Left colon (tissue), 2 donors: ENCODE results near the gene PER1. TPM values are rescaled to one million over a fixed set of nuclear protein-coding genes. Genes with fewer than 3 reads are reported as not detected.

Experiments used
- ATAC-seq: fragments of 200-7000 bp; cut with Tn5 transposase; one replicate; pipeline ENCODE4 v1.9.1; 2020; ENCODE audit warnings: mild to moderate bottlenecking, moderate library complexity
- DNase-seq, 2 donors: peaks; one replicate each; pipeline ENCODE4 v3.0.0-alpha.2; 2020
- intact Hi-C, 2 donors: fragments of 100-400 bp; cut with DNase I in 1 of 2; cut with micrococcal nuclease in 1 of 2; formaldehyde crosslinking; loops; one replicate each; pipeline versions ENCODE4 v1.11.2 to v1.14.0; 2022; cut with DNase I, micrococcal nuclease
- total RNA-seq, 2 donors: library from RNA; stranded (reverse); fragmentation: NEBNext Ultra II Directional; extraction: Animal tissue kit (Norgen Biotek cat#: 25700); gene quantifications; one replicate each; pipeline ENCODE4 v1.2.1, GENCODE V29; 2021
- donor health status: DM: no; HTN: no; CAD: no.
- donor health status: DM: yes; HTN: yes; CAD: no.

PER1 gene
- total RNA-seq, 2 donors from 2014 or later: 35.0 to 113 TPM

DNA sequence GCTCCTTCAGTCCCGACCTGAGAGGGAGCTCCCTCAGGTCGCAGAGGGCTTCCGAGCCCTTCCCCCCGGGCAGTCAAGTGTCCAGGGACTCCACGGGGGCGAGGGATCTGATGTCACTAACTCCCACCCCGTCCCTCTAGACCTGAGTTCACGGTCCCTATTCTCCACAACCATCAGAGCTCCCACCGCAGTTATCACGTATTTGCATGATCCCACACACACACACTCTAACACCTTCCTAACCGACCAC, 3.7 kb upstream of the PER1 start:
- intact Hi-C loops: no loop called here
- ATAC-seq (no peak), DNase-seq (no peak)

DNA sequence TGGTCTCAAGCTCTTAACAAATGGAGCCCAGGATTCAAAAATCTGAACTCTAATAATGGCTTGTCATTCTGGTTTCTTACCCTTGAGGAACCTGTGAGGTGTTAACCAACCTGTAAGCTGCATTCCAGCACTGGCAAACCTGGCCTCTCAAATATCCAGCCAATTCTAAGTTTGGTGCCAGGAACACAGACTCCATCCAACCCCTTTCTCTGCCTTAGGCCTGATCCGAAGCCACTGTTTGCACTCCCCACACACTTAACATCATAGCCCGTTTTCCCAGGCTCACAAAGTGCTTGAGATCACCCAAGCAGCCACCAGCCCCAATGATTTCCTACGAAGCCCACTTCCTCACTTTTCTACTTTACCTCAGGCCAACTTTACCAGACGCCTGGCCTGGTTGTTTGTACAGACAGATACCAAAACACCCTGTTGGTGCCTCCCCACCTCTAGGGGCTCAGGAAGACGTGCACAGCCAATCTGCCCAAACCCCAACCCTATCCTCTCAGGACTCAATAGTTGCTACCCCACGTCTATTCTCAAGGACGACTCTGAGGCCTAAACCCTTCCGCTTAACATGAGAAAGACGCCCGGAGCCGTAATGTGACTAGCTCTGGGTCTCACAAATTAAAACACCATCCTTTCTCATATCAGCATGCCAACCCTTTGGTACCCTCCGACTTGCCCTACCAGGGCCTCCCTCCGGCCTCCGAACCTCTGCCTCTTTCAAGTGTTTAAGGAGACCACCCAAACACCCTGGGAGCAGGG, 3.2 kb upstream of the PER1 start:
- ATAC-seq: no peak
- DNase-seq: no peak
- intact Hi-C loops: no loop called here

DNA sequence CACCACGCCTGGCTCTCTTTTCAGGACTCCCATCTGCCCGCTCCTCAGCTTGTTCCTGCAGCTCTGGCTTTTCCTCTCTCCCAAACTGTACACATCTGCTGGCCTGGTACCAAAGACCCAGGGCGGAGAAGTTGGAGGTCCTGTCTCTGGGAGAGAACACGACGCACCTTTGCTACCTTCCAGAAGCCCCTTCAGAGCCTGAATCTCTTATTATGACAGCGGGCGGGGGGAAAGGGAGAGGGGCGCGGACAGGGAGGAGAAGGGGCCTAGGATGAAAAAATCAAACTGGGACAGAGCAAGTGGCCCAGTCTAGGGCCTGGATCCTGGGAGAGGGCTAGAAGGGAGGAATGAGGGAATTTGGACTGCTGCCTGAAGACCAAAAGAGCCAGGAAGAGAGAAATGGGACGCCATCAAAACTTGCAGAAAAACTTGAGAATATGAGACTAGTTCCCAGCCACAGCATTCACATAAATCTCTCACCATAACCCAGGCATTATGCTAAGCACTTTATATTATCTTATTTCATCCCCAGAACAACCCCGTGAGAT, 2.5 kb upstream of the PER1 start:
- no peak for ATAC-seq
- no peak for DNase-seq
- intact Hi-C loops: no loop called here

DNA sequence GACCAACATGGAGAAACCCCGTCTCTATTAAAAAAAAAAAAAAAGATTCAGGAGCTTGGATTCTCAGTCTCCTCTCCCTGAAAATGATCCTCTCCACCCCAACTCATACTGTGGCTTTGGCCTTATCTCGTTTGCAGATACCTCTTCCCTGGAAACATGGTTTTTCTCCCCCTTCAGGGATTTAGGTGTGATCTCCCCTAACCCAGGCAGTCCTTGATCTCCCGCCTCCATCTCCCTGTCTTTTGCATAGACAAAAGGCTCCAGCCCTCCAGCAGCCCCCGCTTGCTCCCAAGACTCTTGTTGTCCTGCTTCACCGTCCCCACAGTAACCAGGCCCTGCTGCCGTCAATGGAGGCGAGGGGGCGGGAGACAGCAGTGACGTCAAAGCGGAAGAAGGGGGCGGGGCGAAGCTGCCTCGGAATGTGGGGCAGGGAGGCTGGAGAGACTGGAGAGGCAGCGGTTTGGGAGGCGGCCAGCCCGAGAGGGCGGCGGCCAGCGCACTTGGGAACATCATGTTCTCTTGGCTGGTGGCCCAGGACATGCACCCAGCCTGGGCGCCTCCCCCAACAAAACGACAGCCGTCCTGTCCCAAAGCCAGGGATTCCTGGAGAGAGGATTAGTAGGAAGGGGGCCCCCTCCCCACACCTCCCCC, 1.9 kb upstream of the PER1 start:
- ATAC-seq: peak; percentile 52
- intact Hi-C loops: no loop called here
- peak; percentile 99 for DNase-seq

DNA sequence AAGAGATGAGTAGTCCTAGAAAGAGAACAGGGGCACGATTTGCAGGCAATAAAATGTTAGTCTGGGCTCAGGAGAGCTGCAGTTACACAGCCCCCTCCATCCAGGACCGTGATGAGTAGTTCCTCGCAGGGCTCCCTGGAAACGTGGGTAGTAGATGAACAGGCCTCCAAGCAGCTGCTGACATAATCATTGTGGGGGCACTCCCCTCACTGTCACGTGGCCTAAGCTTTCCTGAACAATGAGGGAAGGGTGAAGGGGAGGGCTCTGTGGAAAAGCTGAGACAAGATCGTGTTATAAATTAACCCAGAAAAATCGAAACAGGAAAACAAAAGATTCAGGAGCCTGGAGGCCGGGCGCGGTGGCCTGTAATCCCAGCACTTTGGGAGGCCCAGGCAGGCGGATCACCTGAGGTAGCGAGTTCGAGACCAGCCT, 1.3 kb upstream of the PER1 start:
- intact Hi-C loops: no loop called here
- ATAC-seq (peak; percentile 43), DNase-seq (peak; percentile 73 to 93)

DNA sequence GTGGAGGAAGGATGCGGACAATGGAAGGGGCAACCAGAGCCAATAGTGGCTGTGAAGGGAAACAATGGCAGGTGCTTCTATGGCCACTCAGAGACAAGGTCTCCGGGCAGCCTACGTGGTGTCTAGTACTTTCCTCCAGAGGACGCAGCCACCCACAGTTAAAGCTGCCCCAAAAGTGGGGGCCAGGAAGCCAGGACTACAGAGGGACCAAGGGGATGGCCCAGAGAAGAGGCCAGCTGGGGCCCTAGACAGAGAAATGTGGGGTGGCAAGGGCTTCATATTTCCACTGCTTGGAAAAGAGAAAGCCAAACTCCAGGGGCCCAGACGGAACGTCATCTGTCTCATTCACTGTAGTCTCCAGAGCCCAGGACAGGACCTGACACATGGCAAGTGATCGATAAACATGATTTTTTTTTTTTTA, 837 bp upstream of the PER1 start:
- ATAC-seq (no peak), DNase-seq (no peak)
- intact Hi-C loops: no loop called here

DNA sequence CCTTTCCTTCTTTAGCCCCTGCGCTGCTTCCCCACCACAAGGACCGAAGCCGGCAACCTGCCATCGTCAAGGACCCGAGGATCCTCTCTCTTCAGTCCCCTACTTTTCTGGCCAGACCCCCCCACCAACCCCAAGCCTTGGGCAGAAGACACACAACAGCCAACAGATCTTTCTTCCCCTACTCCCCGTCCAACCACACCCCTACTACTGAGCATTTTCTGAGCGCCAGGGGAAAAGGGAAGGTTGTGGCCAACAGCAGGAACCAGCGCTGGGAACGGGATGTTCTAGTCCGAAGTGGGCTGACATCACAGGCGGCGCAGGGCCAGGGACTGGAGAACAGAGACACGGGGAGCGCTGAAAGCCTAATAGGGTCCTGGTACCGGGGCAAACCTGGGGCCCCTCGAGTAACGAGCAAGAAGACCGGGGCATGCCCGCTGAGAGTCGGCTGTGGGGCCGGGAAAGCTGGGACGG, 528 bp downstream of the PER1 start:
- DNase-seq (peak; percentile 83 to 92), ATAC-seq (no peak)
- intact Hi-C loops: no loop called here

DNA sequence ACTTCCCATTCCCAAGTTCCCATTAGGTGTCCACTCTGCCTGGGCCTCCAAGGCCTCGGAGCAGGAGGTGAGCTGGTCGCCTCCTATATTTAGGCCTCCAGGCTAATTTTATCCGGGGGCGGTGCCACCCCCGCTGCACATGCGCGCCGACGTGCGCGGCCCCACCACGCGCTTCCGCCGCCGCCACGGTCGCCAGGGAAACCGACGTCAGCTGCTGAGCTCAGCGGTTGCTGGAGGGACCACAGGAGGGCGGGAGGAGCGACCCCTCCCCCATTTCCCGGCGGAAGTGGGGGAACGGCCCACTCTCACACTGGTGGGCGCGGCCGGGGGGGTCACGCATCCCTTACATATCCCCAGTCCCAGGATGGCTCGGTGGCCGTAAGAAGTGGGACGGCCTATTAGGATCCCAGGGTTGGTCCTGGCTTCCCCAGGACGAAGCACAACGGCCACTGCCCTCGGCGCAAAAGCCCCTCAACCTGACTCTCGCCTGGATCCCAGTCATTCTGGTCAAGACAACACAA, 1.0 kb downstream of the PER1 start:
- intact Hi-C loops: no loop called here
- DNase-seq: peak; percentile 88 to 90
- ATAC-seq: peak; percentile 10

DNA sequence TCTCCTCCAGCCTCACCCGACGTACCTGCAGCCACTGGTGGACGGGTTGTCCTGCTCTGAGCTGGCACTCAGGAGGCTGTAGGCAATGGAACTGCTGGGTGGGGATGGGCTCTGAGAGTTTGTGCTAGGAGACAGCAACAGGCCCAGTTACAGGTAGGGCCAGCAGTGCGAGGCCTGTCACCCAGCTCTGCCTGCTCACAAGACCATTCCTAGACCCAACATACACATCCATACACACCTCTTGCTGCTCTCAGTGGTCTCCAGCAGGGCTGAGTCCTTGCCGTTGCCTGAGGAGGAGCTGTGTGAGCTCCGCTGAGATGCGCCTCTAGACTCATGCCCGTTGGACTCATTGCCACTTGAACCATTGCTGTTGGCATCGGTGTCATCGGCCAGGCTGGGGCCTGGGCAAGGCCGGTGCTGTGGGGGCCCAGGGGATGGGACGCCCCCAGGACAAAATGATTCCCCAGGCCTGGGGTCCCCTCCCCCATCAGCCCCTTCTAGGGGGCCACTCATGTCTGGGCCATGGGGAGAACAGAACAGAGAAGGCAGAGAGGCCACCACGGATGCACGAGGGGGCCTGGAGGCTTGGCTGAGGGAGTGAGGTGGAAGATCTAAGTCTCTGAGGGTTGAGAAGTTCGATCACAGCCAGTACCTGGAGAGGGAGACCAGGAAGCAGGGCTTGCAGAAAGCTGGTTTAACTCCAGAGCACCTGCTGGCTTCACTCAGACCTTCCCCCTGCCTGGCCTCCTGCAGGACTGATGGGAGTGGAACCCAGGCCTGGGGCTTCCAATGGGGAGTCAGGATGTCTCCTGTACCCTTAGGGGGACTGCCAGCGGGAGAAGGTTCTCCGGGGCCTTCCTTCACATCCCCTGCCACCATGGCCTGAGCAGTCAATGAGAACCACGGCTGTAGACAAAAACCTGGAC, 1.7 kb downstream of the PER1 start:
- ATAC-seq: no peak
- DNase-seq: no peak
- intact Hi-C loops: no loop called here

DNA sequence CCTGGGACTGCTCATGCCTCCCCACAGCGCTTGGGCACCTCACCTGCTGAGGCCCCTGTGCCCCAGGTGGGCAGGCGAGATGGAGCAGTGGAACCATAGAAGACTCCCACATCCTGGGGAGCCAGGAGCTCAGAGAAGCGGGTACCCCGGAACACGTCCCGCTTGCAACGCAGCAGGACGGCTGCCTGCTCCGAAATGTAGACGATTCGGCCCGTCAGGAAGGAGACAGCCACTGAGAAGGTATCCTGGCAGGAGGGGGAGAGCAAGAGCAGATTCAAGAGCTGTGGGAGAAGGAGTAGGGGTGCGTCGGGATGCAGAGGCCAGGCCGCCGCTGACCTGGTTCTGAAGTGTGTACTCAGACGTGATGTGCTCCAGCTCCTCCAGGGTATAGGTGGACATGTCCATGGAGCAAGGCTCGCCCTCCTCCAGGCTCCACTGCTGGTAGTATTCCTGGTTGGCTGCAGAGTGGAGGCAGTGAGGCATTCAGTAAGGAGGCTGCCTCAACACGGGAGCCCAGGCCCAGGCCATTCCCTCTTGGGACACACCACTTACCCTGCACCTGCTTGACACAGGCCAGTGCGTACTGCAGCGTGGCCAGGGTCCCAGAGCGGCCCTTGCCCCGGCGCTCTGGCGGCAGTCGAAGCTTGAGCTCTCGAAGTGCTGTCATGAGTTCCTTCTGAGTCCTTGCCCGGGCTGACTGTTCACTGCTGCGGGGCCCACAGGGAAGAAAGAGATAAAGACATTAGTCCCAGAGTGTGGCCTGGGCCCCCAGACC, 2.6 kb downstream of the PER1 start:
- intact Hi-C loops: no loop called here
- ATAC-seq (no peak), DNase-seq (no peak)

DNA sequence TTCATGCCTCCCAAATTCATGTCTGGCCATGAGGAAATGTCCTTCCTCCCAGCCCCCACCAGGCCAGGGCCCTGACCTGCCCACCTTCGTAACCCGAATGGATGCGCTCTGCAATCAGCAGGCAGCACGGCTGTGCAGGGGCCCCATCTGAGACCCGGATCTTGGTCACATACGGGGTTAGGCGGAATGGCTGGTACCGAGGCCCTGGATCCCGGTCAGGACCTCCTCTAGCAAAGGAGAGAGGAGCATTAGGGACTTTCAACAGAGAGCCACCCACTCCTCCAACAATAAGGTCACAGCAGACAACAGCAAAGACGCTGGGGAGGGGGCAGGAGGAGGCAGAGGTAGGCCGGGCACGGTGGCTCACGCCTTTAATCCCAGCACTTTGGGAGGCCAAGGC, 3.6 kb downstream of the PER1 start:
- intact Hi-C loops: no loop called here
- ATAC-seq (no peak), DNase-seq (no peak)

DNA sequence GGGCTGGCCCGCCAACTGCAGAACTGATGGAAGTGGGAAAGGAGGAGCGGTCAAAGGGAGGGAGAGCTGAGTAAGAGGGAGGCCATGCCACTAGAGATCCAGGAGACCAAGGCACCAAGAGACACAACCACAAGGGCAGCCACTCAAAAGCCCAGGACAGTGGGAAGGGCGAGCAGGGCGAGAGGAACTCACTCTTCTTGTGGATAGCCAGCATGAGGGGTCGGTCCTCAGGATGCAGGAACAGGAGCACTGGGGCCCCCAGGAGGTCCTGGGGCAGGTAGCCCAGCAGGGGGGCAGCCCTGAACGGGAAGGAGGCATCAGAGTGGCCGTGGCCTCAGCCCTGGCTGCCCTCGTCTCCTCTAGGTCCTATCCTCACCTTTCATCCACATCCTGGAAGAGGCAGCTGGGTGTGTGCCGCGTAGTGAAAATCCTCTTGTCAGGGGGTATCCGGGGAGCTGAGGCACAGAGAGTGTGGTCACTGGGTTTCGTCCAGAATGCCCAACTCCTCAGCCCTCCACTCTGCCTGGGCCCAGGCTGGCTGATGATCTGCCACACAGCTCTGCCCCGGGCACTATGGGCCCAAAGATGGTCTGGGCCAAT, 4.3 kb downstream of the PER1 start:
- intact Hi-C loops: no loop called here
- DNase-seq (no peak), ATAC-seq (no peak)

DNA sequence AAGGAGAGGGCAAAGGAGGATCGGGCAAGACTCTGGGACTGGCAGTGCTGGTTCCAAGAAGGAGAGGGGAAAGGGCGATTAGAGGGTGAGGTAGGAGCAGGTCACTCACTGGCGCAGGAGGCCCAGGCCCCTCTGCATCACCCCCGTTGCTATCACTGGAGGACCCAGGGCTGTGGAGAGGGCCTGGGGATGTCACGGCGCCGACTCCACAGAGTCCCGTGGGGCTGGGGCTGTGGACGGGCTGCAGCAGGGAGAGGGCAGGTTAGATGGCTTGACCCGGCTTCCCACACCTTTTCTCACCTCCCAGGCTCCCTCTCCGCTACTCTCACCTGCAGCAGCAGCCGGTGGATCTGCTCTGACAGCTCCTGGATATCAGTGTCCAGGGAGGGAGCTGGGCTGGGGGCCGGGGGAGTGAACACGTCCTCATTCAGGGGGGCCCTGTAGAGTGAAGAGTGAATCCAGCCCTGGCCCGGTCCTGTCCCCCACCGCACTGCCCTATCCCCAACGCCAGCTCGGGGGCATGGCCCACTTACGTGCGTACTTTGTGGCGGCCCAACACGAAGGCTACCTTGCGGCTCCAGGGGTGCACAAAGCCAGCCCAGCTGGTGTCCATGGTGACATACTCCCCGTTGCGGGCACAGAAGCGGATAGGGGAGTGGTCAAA, 4.9 kb downstream of the PER1 start:
- intact Hi-C loops: no loop called here
- DNase-seq (no peak), ATAC-seq (no peak)

DNA sequence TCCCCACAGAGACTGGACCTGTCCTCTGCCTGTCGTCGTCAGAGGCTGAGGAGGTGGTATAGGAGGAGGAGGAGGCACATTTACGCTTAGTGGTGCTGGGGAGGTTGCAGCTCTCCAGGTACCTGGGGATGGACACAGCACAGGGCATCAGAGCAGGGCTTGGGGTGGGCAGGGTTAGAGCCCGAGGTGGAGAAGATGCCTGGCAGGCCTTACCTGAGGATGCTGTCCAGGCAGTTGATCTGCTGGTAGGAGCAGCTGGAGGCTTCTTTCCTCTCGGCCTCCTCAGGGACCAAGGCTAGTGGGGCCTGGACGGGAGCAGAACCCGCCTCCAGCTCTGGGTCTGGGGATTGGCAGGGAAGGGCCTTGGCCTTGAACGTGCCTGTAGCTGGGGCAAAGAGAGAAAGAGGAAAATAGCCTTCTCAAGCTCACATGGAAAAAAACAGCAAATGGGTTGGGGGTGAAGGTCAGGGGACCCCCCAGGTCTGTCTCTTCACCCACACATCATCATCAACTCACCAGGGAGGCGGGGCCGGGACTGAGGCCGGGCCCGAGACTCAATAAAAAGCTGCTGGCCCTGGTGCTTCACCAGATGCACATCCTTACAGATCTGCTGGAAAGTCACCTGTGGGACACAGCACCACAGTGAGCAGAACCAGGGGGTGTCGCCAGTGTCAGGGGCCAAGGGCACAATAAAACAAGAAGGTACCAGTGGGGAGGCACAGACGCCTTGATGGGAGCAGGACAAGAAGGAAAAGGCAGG, 5.6 kb downstream of the PER1 start:
- no peak for ATAC-seq
- DNase-seq: no peak
- intact Hi-C loops: no loop called here

DNA sequence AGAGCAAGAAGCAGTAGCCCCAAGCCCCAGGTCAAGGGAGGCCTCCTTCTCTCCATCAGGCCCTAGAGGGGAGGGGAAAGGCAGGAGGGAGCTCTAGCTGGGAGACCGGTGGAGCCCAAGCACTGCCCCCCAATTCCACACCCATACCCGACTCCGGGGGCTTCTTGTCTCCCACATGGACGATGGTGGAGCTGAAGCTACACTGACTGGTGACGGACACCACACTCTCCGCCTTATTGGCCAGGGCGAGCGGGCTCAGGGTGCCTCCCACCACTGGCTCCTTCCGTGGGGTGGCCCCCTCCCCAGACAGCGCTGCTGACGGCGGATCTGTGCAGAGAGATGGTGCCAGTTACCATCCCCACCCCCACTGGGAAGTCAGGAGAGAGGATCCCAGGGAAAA, 6.4 kb downstream of the PER1 start:
- DNase-seq (no peak), ATAC-seq (no peak)
- intact Hi-C loops: no loop called here

DNA sequence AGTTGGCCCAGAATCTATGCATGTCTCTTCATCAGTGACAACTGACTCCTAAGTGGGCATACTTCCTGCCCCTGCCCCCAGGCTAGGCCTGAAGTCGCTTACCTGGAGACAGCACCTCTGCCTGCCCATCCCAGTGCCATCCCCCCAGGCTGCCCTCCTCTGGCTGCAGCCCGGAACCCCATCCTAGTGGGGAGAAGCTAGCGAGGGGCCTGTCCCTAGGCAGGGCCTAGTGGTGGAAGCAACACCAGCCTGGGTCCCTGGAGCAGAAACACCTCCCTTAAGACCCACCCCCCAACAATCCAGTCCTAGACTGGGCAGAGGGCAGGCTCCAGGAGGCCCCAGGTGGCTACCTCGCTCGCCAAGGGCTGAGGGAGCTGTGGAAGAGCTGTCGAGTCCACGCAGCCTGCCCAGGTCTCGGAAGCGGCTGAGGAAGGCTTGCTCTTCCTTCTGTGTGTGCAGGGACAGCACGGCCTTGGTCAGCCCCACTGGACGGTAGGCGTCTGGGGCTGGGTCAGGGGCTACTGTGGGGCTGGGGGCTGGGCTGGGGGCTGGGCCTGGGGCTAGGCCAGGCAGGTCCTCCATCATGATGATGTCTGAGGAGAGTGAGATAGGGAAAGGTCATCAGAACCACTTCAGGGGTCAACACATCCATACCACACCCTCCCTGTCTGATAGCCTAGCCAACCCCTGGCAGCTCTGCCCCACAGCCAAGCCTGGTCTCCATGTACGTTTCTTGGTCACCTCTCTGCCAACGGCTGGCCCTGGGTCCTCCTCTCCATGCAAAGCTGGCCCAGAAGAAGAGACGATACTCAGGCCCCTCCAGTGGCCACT, 7.6 kb downstream of the PER1 start:
- intact Hi-C loops: no loop called here
- DNase-seq: no peak
- no peak for ATAC-seq
